ENCODE data around the gene SORCS2. TPM values are rescaled to one million over a fixed set of nuclear protein-coding genes. Genes with fewer than 3 reads are reported as not detected.

Gene SORCS2
- total RNA-seq, 3 donors from 2014 or later, result 0.66 to 1.3 (median 0.80) TPM

GRCh38 chr4:7395645-7396044 lies 203.3 kb downstream of the SORCS2 start:
- H3K27me3 ChIP-seq, result peaks cover 0 to 60% of the 10 kb centered on the region in 2 donors
- H3K36me3 ChIP-seq, result no peaks in the 10 kb centered on the region
- H3K4me3 ChIP-seq, result no peak overlapping the region
- H3K9me3 ChIP-seq, result no peaks in the 10 kb centered on the region
- H3K27ac ChIP-seq, result no peak overlapping the region
- H3K4me1 ChIP-seq, result no peaks in the 10 kb centered on the region
- TF ChIP-seq CTCF (IDR thresholded peaks at IDR 0.05) (no peak), POLR2AphosphoS5 (IDR thresholded peaks at IDR 0.05) (no peak), POLR2A (IDR thresholded peaks at IDR 0.05) (no peak)
- intact Hi-C loops (cut with DNase I; ENCODE audit: low total_unique reads), result no loop called here
- DNase-seq (ENCODE audit: low spot score in 2 of 2), result peak; percentile 15 to 24

DNA sequence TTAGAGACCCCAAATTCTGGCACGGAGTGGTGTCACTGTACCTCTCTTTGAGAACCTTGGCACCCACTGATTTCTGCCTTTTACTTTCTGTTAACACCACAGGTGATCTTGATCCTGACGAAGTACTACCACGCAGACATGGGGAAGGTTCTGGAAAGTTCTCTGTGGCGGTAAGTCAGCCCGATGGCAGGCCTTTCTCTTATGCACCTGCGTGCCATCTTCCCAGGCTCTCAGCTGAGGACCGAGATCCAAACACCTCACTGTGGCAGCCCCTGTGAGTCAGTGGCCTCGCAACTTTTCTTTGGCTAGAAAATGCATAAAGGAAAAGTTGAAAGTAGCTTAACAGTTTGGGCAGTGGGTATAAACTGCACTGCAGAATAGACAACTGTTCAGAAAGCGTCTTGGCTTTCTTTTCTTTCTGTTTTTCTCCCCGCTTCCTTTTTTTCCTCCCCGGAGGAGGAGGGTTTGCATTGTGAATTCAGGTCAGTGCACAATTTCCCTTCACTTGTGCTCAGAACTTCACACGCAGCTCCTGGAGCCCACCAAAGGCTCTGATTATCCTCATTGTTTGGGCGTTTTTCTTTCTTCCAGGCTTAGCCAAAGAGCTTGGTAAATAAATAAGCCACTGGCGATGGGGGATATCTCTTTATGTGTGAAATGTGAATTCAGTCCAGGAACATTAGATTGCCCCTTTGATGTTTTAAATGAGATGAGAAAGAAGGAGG lies 204.0 kb downstream of the SORCS2 start:
- TF ChIP-seq CTCF (IDR thresholded peaks at IDR 0.05), result no peak
- no peak for TF ChIP-seq POLR2AphosphoS5 (IDR thresholded peaks at IDR 0.05)
- no peak for TF ChIP-seq POLR2A (IDR thresholded peaks at IDR 0.05)
- intact Hi-C loops (cut with DNase I; ENCODE audit: low total_unique reads), result no loop called here
- Histone ChIP-seq H3K36me3 (no peaks in the 10 kb centered on the region), H3K4me1 (no peaks in the 10 kb centered on the region), H3K27me3 (peaks cover 0 to 56% of the 10 kb centered on the region in 2 donors), H3K9me3 (no peaks in the 10 kb centered on the region), H3K4me3 (no peak overlapping the region), H3K27ac (peak overlapping the region; percentile 20 to 72)
- DNase-seq (ENCODE audit: low spot score in 2 of 2), result peak in 1 of 2 donors; percentile 13

DNA sequence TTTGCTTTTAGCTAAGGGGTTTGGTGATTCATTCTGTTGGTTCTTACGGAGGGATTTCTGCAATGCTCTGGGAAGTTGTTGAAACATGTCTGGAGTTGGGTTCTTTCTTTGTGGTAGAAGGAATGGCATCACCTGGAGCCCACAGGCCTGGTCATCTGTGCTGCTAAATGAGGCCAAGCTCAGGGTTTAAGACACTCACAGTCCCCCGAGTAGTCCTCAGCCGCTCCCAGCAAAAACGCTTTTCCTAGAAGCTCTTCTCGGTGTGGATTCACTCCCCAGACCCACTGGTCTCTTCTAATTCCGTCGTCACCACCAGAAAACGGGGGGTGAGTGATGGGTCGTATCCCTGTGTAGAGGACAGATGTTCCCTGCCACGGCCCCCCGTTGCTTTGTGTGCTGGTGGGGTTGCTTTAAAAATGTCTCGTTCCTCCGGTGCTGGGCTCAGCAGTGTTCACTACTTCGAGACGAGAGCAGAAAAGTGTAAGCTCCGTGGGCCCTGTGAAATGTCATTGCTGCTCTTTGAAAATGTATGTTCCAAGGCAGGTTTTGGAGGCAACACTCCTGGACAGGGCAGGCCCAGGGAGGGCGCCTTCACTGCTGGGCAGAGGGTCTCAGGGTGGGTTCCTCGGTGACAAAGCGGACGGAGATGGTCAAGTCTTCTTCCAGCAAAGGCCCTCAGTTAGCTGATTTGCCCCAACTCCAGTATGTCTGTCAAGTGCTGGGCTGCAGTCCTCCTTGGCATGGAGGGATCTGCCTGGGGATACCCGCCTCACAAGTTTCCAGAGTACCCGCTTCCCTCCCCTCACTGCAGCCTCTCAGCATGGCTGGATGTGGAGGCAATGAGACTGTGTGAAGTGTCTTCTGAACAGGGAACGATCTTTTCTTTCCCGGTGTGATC lies 205.1 kb downstream of the SORCS2 start:
- no peaks in the 10 kb centered on the region for H3K4me1 ChIP-seq
- peak overlapping the region; percentile 72 to 75 for H3K27ac ChIP-seq
- H3K36me3 ChIP-seq, result no peaks in the 10 kb centered on the region
- TF ChIP-seq POLR2A (IDR thresholded peaks at IDR 0.05) (no peak), CTCF (IDR thresholded peaks at IDR 0.05) (no peak), POLR2AphosphoS5 (IDR thresholded peaks at IDR 0.05) (no peak)
- intact Hi-C loops (cut with DNase I; ENCODE audit: low total_unique reads), result no loop called here
- no peaks in the 10 kb centered on the region for H3K9me3 ChIP-seq
- H3K27me3 ChIP-seq, result peaks cover 0 to 48% of the 10 kb centered on the region in 2 donors
- peak; percentile 33 to 69 for DNase-seq (ENCODE audit: low spot score in 2 of 2)
- H3K4me3 ChIP-seq, result no peak overlapping the region

GRCh38 chr4:7398104-7398423 lies 205.7 kb downstream of the SORCS2 start:
- intact Hi-C loops (cut with DNase I; ENCODE audit: low total_unique reads), result no loop called here
- no peaks in the 10 kb centered on the region for H3K9me3 ChIP-seq
- H3K4me3 ChIP-seq, result no peak overlapping the region
- no peaks in the 10 kb centered on the region for H3K4me1 ChIP-seq
- H3K27me3 ChIP-seq, result peaks cover 0 to 43% of the 10 kb centered on the region in 2 donors
- peak; percentile 47 to 80 for DNase-seq (ENCODE audit: low spot score in 2 of 2)
- TF ChIP-seq CTCF (IDR thresholded peaks at IDR 0.05) (no peak), POLR2AphosphoS5 (IDR thresholded peaks at IDR 0.05) (no peak), POLR2A (IDR thresholded peaks at IDR 0.05) (no peak)
- peak overlapping the region; percentile 72 to 75 for H3K27ac ChIP-seq
- H3K36me3 ChIP-seq, result no peaks in the 10 kb centered on the region

Measured in breast epithelium (tissue), 4 donors.